GM18502 (cell line): ENCODE data around the gene KDM4B.

Experiments
- ATAC-seq: cut with Tn5 transposase; IDR thresholded peaks from one replicate; pipeline ENCODE4 v1.9.1; 2021; ENCODE audit warnings: mild to moderate bottlenecking; ENCODE audit not compliant: unreplicated experiment, poor library complexity

The KDM4B gene

GRCh38 chr19:4983346-4984105 is 14.6 kb downstream of the KDM4B start:
- ATAC-seq = no peak

DNA sequence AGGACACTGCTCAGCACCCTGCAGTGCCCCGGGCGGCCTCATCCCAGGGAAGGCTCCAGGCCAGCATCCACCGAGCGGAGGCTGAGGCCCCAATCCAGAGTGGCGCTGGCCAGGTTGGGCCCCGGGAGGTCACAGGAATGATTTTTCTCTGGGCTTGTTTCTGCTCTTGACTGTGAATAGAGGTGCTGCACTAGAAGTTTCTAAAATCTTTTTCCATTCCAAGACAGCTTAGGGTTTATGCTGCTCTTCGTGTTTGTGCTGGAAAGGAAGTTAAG is 15.1 kb downstream of the KDM4B start:
- no peak for ATAC-seq

GRCh38 chr19:4984438-4984990 is 15.6 kb downstream of the KDM4B start:
- ATAC-seq = no peak

DNA sequence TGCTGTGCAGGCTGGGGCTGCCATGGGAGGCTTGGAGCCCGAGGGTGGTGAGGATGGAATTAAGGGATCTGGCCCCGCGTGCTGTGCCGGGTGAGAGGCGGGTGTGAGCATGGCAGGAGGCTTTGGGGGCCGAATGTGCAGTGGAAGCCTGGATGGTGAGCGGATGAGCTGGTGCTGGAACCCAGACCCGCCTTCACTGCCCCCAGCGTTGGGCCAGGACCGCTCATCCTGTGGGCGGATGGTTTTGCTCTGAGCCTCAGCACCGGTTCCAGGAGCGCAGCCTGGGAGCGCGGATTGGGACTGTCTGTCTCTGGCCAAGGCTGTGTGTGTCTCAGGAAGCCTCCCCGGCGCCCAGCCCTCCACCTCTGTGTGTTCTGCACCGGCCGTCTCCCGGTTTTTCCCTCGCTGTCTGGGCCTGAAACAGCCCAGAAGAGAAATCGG is 16.7 kb downstream of the KDM4B start:
- ATAC-seq = no peak

DNA sequence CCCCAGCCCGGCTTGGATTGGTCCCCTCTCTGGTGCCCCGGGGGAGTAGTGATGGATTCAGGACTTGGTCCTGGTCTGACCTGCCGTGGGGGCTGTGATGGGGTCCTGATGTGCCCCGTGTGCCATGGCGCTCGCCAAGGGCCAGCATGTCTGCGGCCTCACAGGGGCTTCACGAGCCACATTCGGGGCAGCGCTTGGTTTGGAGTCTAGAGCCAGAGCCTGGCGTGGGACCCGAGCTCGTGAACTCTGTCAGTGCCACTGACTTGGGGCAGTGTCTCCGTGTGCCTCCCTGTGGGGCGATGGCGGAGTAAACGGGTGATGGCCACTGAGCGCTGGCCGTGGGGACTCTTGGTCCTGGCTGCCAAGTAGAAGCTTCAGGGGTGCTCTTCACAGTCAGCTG is 17.1 kb downstream of the KDM4B start:
- no peak for ATAC-seq

GRCh38 chr19:4986471-4986891 is 17.6 kb downstream of the KDM4B start:
- no peak for ATAC-seq

DNA sequence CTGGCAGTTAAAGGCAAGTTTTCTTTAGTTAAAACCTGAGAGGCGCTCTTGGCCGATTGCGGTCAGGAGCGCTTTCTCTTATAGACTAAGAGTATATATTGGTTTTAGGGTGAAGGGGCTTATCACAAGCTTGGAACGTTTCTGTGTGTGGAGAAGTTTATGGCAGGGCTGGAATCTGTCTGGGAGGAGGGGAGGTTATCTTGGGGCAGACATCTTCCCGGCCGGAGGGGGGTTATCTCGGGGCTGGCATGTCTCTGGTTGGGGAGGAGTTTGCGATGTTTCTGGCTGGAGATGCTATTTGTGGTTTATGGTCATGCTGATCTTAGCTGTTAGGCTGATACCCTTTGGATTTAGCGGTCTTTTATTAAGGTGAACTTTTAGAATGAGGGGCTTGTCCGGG is 18.3 kb downstream of the KDM4B start:
- ATAC-seq = no peak

DNA sequence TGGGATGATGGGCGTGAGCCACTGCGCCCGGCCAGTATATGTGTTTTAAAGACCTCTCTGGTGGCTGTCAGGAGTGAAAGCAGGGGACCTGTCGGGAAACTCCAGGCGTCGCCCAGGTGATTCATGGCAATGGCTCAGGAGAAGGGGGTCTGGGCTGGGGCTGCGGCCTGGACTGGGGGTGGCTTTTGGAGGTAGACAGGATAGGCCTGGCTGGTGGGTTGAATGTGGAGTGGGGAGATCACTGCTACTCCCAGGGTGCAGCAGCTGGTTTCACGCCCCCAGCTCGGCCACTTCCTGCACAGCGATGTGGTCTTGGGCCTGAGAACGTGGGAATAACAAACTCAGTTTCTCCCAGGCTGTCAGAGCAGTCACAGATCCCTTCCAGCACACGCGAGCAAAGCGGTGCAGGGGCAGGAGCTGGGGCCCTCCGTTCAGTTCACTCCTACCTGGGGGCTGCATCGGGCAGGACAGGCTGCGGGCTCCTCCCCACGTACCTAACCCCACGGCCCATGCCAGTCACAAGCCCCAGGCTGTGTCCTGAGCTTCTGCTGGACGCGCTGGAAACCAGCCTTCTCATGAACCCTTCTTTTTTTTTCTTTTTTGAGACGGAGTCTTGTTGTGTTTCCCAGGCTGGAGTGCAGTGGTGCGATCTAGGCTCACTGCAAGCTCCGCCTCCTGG is 18.9 kb downstream of the KDM4B start:
- ATAC-seq = no peak

- ATAC-seq = no peak
These were observed 19.9 kb downstream of the KDM4B start for GRCh38 chr19:4988770-4989251.

- ATAC-seq = no peak
These were observed 21.4 kb downstream of the KDM4B start for GRCh38 chr19:4990306-4990705.

GRCh38 chr19:4991538-4991937 is 22.6 kb downstream of the KDM4B start:
- no peak for ATAC-seq

DNA sequence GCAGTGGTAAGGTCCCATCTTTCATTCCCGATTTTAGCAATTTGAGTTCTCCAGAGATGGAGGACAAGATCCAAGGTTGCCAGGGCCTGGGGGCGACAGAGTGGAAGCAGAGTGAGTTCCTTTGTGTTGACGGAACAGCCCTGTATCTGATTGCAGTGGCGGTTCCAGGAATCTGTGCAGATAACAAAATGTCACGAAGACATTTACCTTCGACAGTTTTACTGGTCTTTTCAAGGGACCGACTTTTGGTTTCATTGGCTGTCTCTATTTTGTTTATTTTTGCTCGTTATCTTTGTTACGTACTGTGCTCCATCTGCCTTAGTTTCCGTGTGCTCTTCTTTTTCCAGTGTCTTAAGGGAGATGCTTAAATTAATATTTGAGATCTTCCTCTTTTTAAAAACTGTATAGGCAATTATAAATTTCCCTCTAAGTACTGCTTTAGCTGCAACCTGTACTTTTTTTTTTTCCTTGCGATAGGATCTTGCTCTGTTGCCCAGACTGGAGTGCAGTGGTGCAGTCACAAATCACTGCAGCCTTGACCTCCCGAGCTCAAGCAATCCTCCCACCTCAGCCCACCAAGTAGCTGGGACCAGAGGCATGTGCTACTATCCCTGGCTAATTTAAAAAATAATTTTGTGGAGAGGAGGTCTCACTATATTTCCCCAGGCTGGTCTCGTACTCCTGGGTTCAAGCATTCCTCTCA is 23.2 kb downstream of the KDM4B start:
- no peak for ATAC-seq

- no peak for ATAC-seq
These were observed 24.8 kb downstream of the KDM4B start for GRCh38 chr19:4993683-4994082.

- ATAC-seq = no peak
These were observed 27.8 kb downstream of the KDM4B start for GRCh38 chr19:4996701-4997100.

DNA sequence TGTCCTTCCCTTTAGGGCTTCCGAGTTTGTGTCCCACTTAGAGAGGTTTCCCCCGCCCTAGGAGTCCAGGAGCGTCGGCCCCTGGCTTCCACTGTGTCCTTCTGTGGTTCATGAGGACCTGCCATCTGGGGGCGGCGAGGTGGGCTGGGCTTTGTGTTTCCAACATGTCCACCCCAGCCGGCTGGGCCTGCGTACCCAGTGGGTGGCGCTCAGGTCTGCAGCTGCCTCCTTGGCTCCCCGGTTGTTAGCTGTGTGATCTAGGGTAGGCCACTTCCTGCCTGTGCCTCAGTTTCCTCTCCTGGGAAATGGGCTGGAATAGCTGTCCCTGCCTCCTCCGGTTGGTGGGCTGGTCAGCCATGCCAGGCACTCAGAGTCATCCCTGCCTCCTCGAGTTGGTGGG is 28.4 kb downstream of the KDM4B start:
- no peak for ATAC-seq

DNA sequence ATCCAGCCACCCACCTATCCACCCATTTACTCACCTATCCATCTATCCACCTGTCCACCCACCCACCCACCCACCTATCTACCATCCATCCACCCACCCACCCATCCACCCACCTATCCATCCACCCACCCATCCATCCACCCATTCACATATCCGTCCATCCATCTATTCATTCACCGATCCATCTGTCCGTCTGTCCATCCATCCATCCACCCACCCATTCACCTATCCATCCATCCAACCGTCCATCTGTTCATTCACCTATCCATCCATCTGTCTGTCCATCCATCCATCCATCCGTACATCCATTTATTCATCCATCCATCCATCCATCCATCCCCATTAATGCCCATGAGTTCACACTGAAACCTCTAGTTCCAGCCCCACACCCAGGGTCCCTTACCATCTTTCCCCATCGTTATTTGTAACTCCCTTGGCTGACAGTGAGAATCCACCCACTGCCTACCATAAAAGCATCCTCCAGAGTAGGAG is 31.3 kb downstream of the KDM4B start:
- ATAC-seq = no peak

GRCh38 chr19:5001615-5002014 is 32.7 kb downstream of the KDM4B start:
- no peak for ATAC-seq

GRCh38 chr19:5002143-5002542 is 33.2 kb downstream of the KDM4B start:
- no peak for ATAC-seq

DNA sequence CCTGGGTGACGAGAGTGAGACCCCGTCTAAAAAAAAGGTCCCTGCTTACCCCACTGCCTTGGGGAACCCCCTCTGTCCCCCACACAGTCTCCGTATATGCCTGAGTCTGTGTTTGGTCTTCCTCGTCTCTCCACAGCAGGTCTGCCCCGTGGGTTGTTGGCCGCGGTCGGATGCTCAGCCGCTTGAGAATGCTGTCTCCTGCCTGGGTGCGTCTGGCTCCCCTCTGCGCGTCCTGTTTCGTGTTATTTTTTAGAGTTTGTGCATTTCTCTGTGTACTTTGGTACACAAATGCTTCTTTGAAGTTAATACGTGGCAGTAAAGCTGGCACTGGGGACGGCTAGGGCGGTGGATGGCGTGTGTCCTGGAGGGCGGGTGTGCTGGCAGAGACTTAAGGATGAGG is 34.9 kb downstream of the KDM4B start:
- ATAC-seq = no peak

DNA sequence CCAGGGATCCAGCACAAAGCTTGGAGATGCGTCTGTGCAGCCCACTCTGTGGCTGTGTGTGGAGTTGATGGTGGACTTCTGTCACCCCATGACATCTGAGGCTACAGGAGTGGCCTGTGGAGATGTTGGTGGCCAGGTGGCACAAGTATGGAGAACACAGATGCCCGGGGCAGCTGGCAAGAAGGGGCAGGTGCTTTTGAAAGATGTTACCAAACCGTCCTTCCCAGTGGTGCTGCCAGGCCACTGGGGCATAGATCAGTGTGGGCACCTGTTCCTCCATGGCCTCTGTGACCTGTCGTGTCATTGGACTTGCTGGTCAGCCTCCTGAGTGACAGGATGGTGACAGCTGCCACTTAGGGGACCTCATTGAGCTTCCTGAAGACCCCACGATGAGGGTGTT is 36.2 kb downstream of the KDM4B start:
- no peak for ATAC-seq

- no peak for ATAC-seq
These were observed 37.3 kb downstream of the KDM4B start for GRCh38 chr19:5006201-5006600.
